ENCODE data around the gene RNF6. TPM values are rescaled to one million over a fixed set of nuclear protein-coding genes. Genes with fewer than 3 reads are reported as not detected.

Gene RNF6
- total RNA-seq, 2 donors from 2014 or later: 18.1 to 20.4 TPM

GRCh38 chr13:26249551-26249950 is 27.4 kb upstream of the RNF6 start:
- no peaks in the 10 kb centered on the region for H3K9me3 Mint-ChIP-seq
- no peak overlapping the region for H3K9ac ChIP-seq (ENCODE audit: extremely low read depth, low read length, poor library complexity, severe bottlenecking)
- H3K4me1 ChIP-seq (ENCODE audit: control insufficient read depth, insufficient read depth, low read length): peaks cover 10% of the 10 kb centered on the region
- no peaks in the 10 kb centered on the region for H3K9me3 ChIP-seq (ENCODE audit: control insufficient read depth, low read length)
- no peak overlapping the region for H3K4me3 ChIP-seq (ENCODE audit: low read length)
- no peak for DNase-seq
- H3K4me1 Mint-ChIP-seq: peaks cover 3% of the 10 kb centered on the region
- no peaks in the 10 kb centered on the region for H3K36me3 ChIP-seq (ENCODE audit: control insufficient read depth, insufficient read depth, low read length)
- H3K27ac Mint-ChIP-seq: no peak overlapping the region
- peaks cover 15% of the 10 kb centered on the region for H3K27me3 ChIP-seq (ENCODE audit: control insufficient read depth, insufficient read depth, low read length, poor library complexity, severe bottlenecking)
- H3K27ac ChIP-seq (ENCODE audit: low read depth, low read length): no peak overlapping the region
- H3K36me3 Mint-ChIP-seq (ENCODE audit: low read depth): no peaks in the 10 kb centered on the region
- no peaks in the 10 kb centered on the region for H3K27me3 Mint-ChIP-seq (ENCODE audit: insufficient read depth)
- no peak overlapping the region for H3K4me3 Mint-ChIP-seq
- TF ChIP-seq CTCF (conservative IDR thresholded peaks at IDR 0.05): no peak

DNA sequence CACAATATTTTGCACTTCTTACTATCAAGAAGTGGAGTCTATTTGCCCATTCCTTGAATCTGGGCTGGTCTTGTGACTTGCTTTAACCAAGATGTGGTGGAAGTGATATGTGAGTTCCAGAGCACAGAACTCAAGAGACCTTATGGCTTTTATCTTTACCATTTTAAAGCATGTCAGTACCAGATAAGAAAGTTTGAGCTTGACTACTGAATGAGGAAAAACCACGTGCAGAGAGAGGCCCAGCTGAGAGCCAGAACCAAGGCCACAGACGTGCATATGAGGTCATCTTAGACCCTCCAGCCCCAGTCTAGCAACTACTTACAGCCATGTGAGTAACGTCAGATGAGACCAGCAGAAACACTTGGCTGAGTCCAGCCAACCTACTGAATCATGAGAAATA is 25.5 kb upstream of the RNF6 start:
- Histone ChIP-seq H3K27me3 (ENCODE audit: control insufficient read depth, insufficient read depth, low read length, poor library complexity, severe bottlenecking) (peaks cover 15% of the 10 kb centered on the region), H3K27ac (ENCODE audit: low read depth, low read length) (no peak overlapping the region), H3K9me3 (ENCODE audit: control insufficient read depth, low read length) (peaks cover 3% of the 10 kb centered on the region), H3K36me3 (ENCODE audit: control insufficient read depth, insufficient read depth, low read length) (no peaks in the 10 kb centered on the region), H3K9ac (ENCODE audit: extremely low read depth, low read length, poor library complexity, severe bottlenecking) (no peak overlapping the region), H3K4me1 (ENCODE audit: control insufficient read depth, insufficient read depth, low read length) (peaks cover 10% of the 10 kb centered on the region), H3K4me3 (ENCODE audit: low read length) (no peak overlapping the region)
- no peak for TF ChIP-seq CTCF (conservative IDR thresholded peaks at IDR 0.05)
- H3K27ac Mint-ChIP-seq: no peak overlapping the region
- no peaks in the 10 kb centered on the region for H3K36me3 Mint-ChIP-seq (ENCODE audit: low read depth)
- no peaks in the 10 kb centered on the region for H3K27me3 Mint-ChIP-seq (ENCODE audit: insufficient read depth)
- H3K9me3 Mint-ChIP-seq: peaks cover 2% of the 10 kb centered on the region
- WGBS, 2 experiments (ENCODE audit: insufficient coverage in 1 of 2, insufficient read length in 1 of 2): 13 to 73% methylated on average over 1 to 3 of the region's 3 CpGs
- H3K4me1 Mint-ChIP-seq: no peaks in the 10 kb centered on the region
- DNase-seq: no peak
- H3K4me3 Mint-ChIP-seq: no peak overlapping the region

DNA sequence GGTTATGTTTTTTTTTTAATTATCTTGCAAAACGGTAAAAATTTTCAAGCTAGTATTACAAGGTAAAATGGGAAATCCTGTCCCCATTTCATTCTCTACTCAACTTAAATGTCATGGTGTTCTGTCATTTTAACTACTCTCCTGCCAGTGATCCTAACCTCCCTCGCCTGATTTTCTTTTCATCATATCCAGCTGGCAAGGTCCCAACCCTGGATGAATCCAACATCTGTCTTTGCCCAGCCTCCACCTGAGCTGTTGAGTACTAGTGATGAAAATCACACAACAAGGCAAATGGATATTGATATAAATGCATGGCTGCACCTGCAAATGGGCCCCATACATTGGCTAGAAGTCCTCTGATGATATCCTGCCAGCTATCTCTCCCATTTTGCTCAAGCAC is 24.9 kb upstream of the RNF6 start:
- TF ChIP-seq CTCF (conservative IDR thresholded peaks at IDR 0.05): no peak
- no peaks in the 10 kb centered on the region for H3K36me3 ChIP-seq (ENCODE audit: control insufficient read depth, insufficient read depth, low read length)
- H3K4me1 Mint-ChIP-seq: no peaks in the 10 kb centered on the region
- no peak overlapping the region for H3K4me3 Mint-ChIP-seq
- no peaks in the 10 kb centered on the region for H3K27me3 Mint-ChIP-seq (ENCODE audit: insufficient read depth)
- H3K27ac Mint-ChIP-seq: no peak overlapping the region
- H3K4me1 ChIP-seq (ENCODE audit: control insufficient read depth, insufficient read depth, low read length): peaks cover 10% of the 10 kb centered on the region
- WGBS, 2 experiments (ENCODE audit: insufficient coverage in 1 of 2, insufficient read length in 1 of 2): 90 to 100% methylated on average over 1 to 2 of the region's 2 CpGs
- H3K27ac ChIP-seq (ENCODE audit: low read depth, low read length): no peak overlapping the region
- no peak overlapping the region for H3K9ac ChIP-seq (ENCODE audit: extremely low read depth, low read length, poor library complexity, severe bottlenecking)
- H3K9me3 ChIP-seq (ENCODE audit: control insufficient read depth, low read length): peaks cover 9% of the 10 kb centered on the region
- DNase-seq: no peak
- no peak overlapping the region for H3K4me3 ChIP-seq (ENCODE audit: low read length)
- H3K9me3 Mint-ChIP-seq: peaks cover 4% of the 10 kb centered on the region
- H3K36me3 Mint-ChIP-seq (ENCODE audit: low read depth): no peaks in the 10 kb centered on the region
- H3K27me3 ChIP-seq (ENCODE audit: control insufficient read depth, insufficient read depth, low read length, poor library complexity, severe bottlenecking): peaks cover 15% of the 10 kb centered on the region

Measured in endodermal cell (in vitro differentiated cells).